ENCODE data around the gene KRTDAP.

KRTDAP gene, protein sequence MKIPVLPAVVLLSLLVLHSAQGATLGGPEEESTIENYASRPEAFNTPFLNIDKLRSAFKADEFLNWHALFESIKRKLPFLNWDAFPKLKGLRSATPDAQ

GRCh38 chr19:35490364-35490763, at the start of gene KRTDAP:
Gene KRTDAP, minus strand, starts transcription at chr19:35490464. Its CDS starts 22 bp downstream, at chr19:35490442.
- no peak for DNase-seq (ENCODE audit: low read depth)

- no peak for DNase-seq (ENCODE audit: low read depth)
These were observed 49.6 kb upstream of the KRTDAP start for GRCh38 chr19:35539850-35540249.

DNA sequence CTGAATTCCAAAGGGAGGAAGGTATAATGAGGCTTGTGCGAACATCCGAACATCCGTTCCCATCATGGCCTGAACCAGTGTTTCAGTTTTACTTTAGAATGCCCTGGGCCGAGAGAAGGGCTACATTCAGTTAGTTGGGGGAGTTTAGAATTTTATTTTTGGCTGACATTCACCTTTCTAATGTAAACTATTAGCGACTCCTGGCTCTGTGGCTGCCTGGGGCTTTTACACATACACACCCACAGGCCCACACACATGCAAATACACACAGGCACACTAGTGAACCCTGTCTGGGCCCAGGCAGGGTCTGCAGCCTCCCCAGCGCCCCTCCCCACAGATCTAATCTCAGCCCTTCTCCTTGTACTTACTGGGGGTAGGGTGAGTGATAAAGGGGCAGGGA, 49.0 kb upstream of the KRTDAP start:
- no peak for DNase-seq (ENCODE audit: low read depth)

DNA sequence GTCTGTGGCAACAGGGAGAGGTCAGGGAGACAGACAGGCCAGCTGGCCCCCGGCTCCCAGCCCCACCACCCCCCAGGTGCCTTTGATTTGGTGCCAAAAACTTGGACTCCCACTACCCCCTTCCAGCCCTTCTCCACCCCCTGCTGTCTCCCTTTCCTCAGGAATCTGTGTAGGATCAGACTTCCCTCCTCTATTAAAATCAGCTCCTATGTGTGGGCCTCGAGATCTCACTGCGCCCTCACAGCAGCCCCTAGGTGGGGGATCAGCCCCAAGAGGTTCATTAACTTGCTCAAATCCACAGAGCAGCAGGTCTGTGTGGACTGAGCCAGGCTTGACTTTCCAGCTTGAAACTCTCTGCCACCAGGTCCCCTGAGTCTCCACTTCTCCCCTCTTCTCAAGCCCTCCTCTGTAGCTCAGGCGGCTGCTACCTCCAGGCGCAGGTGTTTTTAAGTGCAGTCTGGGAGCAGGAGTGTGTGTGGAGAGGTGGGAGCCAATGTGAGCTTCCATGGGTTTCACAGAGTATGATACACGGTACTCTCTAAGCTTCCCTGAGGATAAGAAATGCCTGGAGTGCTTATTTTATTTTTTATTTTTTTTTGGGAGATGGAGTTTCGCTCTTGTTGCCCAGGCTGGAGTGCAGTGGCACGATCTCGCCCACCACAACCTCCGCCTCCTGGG, 44.7 kb upstream of the KRTDAP start:
- no peak for DNase-seq (ENCODE audit: low read depth)

DNA sequence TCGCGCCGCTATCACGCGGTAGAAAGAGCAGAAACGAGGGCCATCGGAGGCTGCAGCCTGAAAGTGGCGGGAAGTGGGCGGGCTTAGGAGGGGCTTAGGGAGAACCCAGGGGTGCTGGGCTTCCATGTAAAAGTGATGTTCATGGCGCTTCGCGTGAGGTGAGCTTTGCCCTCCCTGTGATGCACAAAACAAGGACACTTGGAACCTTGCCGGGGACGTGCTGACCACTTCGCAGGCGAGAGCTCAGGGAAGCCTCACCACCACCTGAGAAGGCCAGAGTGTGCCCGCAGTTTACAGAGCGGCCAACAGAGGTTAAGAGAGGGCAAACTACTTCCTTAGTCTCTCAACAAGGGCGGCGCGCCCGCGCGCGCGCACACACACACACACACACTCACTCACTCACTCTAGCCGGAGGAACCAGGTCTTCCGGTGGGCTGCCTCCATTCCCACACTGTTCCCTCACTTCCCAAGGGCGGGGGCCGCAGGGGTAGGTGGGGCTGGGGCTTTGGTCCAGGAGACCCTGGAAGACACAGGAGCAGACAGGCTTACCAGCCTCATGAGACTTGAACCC, 43.6 kb upstream of the KRTDAP start:
- DNase-seq (ENCODE audit: low read depth), result no peak

- no peak for DNase-seq (ENCODE audit: low read depth)
These were observed 43.0 kb upstream of the KRTDAP start, which contains the start of gene GAPDHS for GRCh38 chr19:35533201-35533821. Gene GAPDHS, plus strand, starts transcription at chr19:35533456. Its CDS starts 72 bp downstream, at chr19:35533528.

DNA sequence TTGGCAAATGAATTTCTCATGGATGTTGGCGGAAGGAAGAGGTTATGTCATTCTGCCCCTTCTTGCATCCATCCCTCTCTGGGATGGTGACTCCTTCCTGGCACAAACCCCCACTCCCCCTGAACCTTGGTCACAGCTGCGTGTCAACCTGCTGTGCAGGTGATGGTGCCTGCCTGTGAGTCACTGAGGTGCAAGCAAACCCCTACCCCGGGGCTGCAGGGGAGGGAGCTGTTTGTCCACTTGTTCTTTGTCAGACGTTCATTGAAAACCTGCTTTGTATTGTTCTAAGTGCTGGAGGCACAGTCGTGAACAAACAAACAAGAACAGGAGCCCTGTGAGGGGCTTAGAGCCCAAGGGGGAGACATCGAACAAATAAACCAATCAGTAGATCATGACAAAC, 41.0 kb upstream of the KRTDAP start:
- DNase-seq (ENCODE audit: low read depth), result no peak

GRCh38 chr19:35529241-35530218, 39.3 kb upstream of the KRTDAP start:
- DNase-seq (ENCODE audit: low read depth), result no peak

DNA sequence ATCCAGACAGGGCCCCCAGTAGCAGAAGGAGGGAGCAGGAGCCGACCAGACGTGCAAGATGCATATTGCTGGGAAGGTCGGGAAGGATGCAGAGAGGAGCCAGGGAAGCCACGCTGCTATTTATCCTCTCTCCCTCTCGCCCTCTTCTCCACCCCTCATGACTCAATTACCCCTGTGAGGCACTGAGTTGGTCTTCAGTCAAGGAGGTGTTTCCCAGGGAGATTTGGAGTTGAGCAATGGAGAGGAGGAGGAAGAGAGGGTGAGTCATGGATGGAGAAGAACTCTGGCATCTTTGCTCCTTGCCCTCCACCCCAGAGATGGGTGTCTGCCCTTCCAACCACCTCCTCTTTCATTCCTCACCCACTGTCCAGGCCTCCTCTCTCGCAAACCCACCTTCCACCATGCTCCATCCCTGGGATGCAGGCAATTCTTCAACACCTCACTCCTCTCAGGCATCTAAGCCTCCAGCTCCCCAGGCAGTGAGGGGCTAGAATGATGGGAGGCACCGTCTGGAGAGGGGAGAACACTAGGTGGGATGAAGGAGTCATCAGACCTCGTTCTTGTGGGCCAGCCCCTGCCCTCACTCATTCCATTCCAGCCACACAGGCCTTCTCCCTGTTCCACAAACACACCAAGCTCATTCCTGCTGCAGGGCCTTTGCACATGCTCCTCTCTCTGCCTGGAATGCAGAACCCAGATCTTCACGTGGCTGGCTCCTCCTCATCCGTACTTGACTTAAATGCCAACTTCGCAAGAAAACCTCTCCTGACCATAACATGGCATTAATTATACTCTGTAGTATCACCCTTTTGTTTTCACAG, 38.2 kb upstream of the KRTDAP start, which contains the start of gene SBSN:
Gene SBSN (minus strand): TSS at position 94 of the 821 bp plus-strand sequence. CDS start 30 bp downstream, at position 64.
- no peak for DNase-seq (ENCODE audit: low read depth)

DNA sequence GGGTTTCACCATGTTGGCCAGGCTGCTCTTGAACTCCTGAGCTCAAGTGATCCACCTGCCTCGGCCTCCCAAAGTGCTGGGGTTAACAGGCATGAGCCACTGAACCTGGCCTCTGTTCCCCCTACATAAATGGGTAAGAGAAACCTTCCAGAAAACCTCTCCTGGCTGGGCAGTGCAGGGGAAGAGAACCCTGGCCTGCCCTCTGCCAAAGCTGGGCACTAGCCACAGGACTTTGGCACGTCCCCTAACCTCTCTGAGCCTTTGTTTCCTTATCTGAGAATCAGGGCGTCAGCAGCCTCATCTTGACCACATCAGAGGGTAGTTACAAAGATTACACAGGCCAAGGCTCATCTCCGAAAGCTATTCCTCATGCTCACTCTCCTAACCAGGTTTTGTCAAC, 35.6 kb upstream of the KRTDAP start:
- DNase-seq (ENCODE audit: low read depth), result no peak

DNA sequence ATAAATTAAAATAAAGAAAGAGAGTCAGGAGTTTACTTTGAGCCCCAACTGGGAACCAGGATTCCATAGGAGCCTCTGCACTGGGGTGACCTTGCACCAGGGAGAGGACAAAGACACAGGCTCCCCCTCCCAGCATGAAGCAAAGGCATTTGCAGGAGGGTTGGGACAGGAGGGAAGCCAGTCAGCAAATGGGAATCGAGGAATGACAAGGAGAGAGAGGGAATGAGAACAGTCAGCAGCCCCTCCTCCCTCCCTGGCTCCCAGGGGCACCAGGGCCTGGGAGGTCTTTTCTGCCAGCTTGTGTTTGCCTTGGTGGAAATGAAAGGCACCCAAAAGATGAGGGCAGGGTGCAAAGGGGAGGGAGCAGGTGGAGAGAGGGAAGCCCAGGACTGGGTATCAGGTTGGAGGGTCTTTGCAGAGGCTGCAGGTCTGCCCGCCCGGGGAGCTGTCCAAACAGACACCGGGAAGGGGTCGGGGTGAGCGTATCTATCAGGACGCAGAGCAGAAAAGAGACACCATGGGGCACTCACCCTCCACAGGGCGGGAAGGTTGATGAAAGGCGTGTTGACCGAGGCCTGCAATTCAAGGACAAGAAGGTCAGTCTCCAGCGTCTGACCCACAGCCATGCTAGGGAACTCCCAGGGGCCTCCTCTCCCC, 34.0 kb upstream of the KRTDAP start:
- DNase-seq (ENCODE audit: low read depth), result no peak

GRCh38 chr19:35522745-35523327, 32.6 kb upstream of the KRTDAP start:
- no peak for DNase-seq (ENCODE audit: low read depth)

DNA sequence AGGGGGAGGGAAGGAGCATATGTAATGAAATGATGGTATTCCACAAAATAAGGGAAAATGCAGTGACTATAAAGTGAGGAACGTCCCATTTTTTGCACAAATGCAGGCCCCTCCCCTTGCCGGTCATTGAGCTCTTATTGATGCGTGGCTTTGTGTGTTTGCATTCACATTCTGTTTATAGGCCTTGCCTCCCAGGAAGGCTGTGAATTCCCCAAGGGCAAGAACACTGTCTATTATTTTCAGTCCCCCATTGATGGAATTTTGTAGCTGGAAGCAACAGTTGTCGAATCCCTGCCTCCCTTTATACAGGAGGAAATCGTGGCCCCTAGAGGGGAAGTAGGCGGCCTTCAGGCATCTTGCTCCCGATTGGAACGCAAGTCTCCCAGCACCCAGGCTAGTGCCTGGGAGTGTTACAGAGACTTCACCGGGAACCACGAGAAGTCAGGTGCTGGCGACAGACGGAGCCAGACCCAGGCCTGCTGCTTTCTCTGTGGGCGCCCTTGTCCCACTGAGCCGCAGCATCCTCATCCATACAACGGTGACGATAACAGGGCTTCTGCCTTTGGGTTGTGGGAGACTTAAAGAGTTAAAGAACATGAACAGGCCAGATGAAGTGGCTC, 31.0 kb upstream of the KRTDAP start:
- no peak for DNase-seq (ENCODE audit: low read depth)

- DNase-seq (ENCODE audit: low read depth), result no peak
These were observed 29.0 kb upstream of the KRTDAP start for GRCh38 chr19:35519291-35519690.

DNA sequence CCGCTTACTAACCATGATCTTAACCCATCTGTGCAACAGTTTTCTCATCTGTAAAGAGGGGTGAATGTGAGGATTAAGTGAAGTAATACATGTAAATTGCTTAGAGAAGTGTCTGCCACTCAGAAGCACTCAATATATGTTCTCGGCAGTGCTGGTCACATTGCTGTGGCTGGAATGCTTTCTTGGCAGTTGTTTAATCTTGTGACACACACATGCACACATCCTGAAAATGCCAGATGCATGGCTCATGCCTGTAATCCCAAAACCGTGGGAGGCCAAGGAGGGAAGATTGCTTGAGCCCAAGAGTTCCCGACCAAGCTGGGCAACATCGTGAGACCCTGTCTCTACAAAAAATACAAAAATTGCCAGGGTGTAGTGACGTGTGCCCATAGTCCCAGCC, 28.0 kb upstream of the KRTDAP start:
- DNase-seq (ENCODE audit: low read depth), result peak; percentile 83

GRCh38 chr19:35517342-35517741, 27.1 kb upstream of the KRTDAP start:
- no peak for DNase-seq (ENCODE audit: low read depth)

- no peak for DNase-seq (ENCODE audit: low read depth)
These were observed 26.0 kb upstream of the KRTDAP start for GRCh38 chr19:35516310-35516709.

DNA sequence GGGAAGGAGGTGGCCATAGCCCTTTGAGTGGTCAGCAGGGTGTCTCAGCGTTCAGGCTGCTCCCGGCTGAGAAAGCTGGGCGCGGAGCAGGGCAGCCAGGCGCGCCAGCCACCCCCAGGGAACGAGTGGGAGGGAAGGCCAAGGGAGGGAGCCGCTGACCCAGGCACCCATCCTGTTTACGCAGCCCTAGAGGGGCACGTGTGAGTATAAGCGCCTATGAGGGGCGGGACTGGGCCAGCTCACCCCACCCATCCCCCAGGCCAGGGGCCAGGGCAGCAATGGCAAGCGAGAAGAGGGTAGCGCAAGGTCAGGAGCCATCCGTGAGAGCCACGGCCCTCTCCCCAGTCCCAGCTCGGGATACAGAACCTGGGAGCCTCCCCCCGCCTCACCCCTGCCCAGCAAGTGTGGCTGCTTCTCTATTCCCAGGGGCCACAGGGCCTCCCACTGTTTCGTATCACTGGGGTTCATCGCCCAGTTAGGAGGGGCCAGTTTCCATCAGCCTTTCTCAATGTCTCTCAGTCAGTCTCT, 24.1 kb upstream of the KRTDAP start:
- no peak for DNase-seq (ENCODE audit: low read depth)

- no peak for DNase-seq (ENCODE audit: low read depth)
These were observed 23.5 kb upstream of the KRTDAP start, which contains the start of gene DMKN for GRCh38 chr19:35513628-35514281. Gene DMKN, minus strand, starts transcription at chr19:35513649. Its CDS starts 174 bp downstream, at chr19:35513475.

All from non-pigmented ciliary epithelial cell (primary cell).